Thyroid gland (tissue), 4 donors: ENCODE measurements around the gene ABHD8. TPM values are rescaled to one million over a fixed set of nuclear protein-coding genes. Genes with fewer than 3 reads are reported as not detected.
A peak's percentile ranks its signal among the peaks of the same experiment; 100 is the strongest.

ENCODE experiments used
- DNase-seq, 2 donors: peaks; one replicate each; pipeline ENCODE4 v3.0.0-alpha.2; 2019
- H3K27ac ChIP-seq, 3 donors: fragments of 200-600 bp; sonication (generic); 1 replicate in 2 of 3; 2 replicates in 1 of 3; pipeline ENCODE4 v1.5.1; 2016 to 2019; ENCODE audit warnings: mild to moderate bottlenecking in 1 of 3, moderate library complexity in 1 of 3
- H3K27me3 ChIP-seq: fragments of 200-600 bp; sonication (generic); one replicate; pipeline ENCODE4 v1.5.1; 2019
- H3K36me3 ChIP-seq, 2 donors: fragments of 200-600 bp; sonication (generic); one replicate each; pipeline ENCODE4 v1.5.1; 2016 to 2019
- H3K4me1 ChIP-seq, 2 donors: fragments of 200-600 bp; sonication (generic); one replicate each; pipeline ENCODE4 v1.5.1; 2017 to 2019
- H3K4me3 ChIP-seq, 3 donors: fragments of 200-600 bp; sonication (generic); replicated peaks in 1 of 3; 1 replicate in 2 of 3; 2 replicates in 1 of 3; pipeline ENCODE4 v1.5.1; 2016; ENCODE audit warnings: mild to moderate bottlenecking in 1 of 3
- H3K9me3 ChIP-seq: fragments of 200-600 bp; sonication (generic); one replicate; pipeline ENCODE4 v1.5.1; 2017
- CTCF ChIP-seq, 6 experiments: fragments of 200-600 bp in 3 of 6; fragments of 450-650 bp in 3 of 6; sonication (generic) in 3 of 6; IDR thresholded peaks; one replicate each; pipeline ENCODE4 v1.5.1; 2016 to 2019; ENCODE audit warnings: antibody characterized with exemption in 6 of 6, mild to moderate bottlenecking in 2 of 6, inconsistent platforms in 1 of 6, moderate library complexity in 1 of 6
- POLR2A ChIP-seq, 2 donors: fragments of 450-650 bp; IDR thresholded peaks; one replicate each; pipeline ENCODE4 v1.6.1; 2017; ENCODE audit warnings: antibody characterized with exemption in 2 of 2, mild to moderate bottlenecking in 2 of 2, moderate library complexity in 1 of 2
- WGBS, 2 donors: methylation state at CpG; one replicate each; pipeline ENCODE4 v1.1.5; 2017; 5-methylcytosine and 5-hydroxymethylcytosine counted together
- intact Hi-C: fragments of 100-400 bp; cut with DNase I; formaldehyde crosslinking; loops from one replicate; pipeline ENCODE4 v1.15.1; 2023
- total RNA-seq, 4 donors: library from RNA; depleted of rRNA; stranded (reverse); fragments of >200 nt; gene quantifications; one replicate each; pipeline ENCODE4 v1.2.3, GENCODE V29; 2016

ABHD8 gene
- total RNA-seq, 4 donors from 2014 or later, result 14.4 to 31.2 (median 23.3) TPM

DNA sequence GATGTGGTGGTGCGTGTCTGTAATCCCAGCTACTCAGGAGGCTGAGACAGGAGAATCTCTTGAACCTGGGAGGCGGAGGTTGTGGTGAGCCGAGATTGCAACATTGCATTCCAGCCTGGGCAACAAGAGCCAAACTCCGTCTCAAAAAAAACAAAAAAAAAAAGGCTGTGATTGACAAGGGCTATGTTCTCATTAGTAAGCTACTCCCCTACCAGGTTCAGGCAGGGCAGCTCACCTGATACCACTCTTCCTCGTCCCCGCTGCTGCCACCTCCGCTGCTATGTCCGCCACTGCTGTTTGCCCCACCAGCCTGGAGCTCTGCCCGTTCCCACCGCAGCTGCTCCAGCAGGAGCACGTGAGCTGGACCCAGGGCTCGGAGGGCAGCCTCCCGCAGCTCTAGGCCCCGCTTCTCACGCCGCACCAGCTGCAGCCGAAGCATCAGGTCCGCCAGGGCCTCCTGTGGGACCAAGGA lies 48.0 kb downstream of the ABHD8 start:
- WGBS, 2 donors, result 52 to 55% methylated on average over 16 to 18 of the region's 18 CpGs
- Histone ChIP-seq H3K4me1 (no peaks in the 10 kb centered on the region), H3K4me3 (no peak overlapping the region), H3K36me3 (no peaks in the 10 kb centered on the region), H3K27me3 (no peaks in the 10 kb centered on the region), H3K27ac (no peak overlapping the region), H3K9me3 (no peaks in the 10 kb centered on the region)
- TF ChIP-seq POLR2A (IDR thresholded peaks at IDR 0.05), result no peak
- no peak for TF ChIP-seq CTCF (IDR thresholded peaks at IDR 0.05)
- peak in 1 of 2 donors; percentile 12 for DNase-seq
- intact Hi-C loops, result no loop called here

- WGBS, 2 donors, result 89 to 92% methylated on average over 10 of the region's 10 CpGs
- H3K9me3 ChIP-seq, result no peaks in the 10 kb centered on the region
These were observed 48.6 kb downstream of the ABHD8 start for GRCh38 chr19:17254636-17255035.

DNA sequence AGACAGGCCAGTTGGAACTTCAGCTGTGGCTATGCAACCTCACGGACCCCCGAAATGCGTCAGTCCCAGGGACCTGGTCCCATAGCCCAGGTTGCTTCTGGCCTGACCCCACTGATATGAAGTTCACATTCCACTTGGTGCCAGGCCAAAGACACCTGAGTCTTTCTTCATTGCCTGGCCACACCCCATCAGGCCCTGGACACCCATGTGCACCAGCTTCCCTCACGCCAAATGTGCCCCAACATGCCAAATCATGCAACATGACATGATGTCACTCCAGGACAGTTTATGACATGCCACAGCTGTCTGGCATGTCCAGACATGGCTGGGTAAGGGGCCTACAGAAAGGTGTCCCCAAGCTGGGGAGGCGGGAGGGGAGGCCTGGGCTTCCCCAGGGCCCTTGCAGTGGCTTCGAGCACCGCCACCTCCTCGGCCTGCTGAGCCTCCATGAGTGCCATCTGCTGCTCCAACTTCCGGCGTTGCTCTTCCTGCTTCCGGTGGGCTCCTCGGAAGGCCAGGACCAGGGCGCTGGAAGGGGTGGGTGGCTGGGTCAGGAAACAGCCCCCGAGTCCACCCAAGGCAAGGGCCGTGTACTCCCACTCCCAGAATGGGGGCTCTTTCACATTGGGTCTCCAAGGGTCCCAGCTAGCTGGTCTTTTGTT lies 53.2 kb downstream of the ABHD8 start:
- TF ChIP-seq CTCF (IDR thresholded peaks at IDR 0.05) (no peak), POLR2A (IDR thresholded peaks at IDR 0.05) (no peak)
- Histone ChIP-seq H3K4me1 (peaks cover 9 to 10% of the 10 kb centered on the region in 2 donors), H3K27ac (no peak overlapping the region), H3K9me3 (no peaks in the 10 kb centered on the region), H3K36me3 (no peaks in the 10 kb centered on the region), H3K27me3 (no peaks in the 10 kb centered on the region), H3K4me3 (no peak overlapping the region)
- 89 to 90% methylated on average over 14 to 15 of the region's 15 CpGs for WGBS, 2 donors
- intact Hi-C loops, result no loop called here
- DNase-seq, result no peak

More at GRCh38 chr19:17254636-17255035, 48.6 kb downstream of the ABHD8 start:
- intact Hi-C loops, result no loop called here
- no peak overlapping the region for H3K27ac ChIP-seq
- no peaks in the 10 kb centered on the region for H3K4me1 ChIP-seq
- H3K27me3 ChIP-seq, result no peaks in the 10 kb centered on the region
- no peak for DNase-seq
- no peak for TF ChIP-seq POLR2A (IDR thresholded peaks at IDR 0.05)
- no peak for TF ChIP-seq CTCF (IDR thresholded peaks at IDR 0.05)
- H3K36me3 ChIP-seq, result no peaks in the 10 kb centered on the region
- no peak overlapping the region for H3K4me3 ChIP-seq

DNA sequence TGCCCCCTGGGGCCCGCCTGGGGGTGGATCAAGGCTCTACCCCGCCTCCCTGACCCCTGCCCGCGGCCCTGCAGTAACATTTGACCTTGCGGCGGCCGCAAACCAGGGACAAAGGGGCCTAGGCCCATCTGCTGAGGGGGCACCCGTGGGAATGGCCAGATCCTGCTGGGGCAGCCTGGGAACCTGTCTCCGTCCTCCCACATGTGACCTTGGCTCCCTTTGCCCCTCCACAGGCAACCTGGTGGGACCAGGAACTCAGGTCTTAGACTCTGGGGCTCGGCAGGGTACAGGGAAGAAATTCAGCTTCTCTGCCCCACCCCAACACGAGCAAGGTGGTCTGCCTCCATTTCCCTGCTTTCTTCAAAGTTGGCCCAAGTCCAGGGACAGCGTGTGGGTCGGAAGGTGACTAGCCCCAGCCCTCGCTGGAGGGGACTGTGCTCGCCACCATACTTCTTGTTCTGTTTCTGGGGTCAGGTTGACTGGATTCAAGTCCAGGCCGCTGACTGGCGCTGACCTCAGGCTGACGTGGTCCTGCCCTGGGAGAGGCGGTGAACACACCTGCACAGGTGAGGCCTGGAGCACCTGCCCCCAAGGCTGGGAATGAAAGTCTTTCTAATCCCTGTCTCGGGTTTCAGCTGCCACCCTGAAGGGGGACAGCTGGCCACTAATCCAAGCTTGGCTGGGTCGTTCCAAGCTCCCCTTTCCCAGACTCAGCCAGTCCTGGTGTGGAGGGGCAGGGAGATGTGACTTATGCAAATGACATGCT lies 55.0 kb downstream of the ABHD8 start:
- intact Hi-C loops, result no loop called here
- no peaks in the 10 kb centered on the region for H3K27me3 ChIP-seq
- H3K4me3 ChIP-seq, result no peak overlapping the region
- H3K4me1 ChIP-seq, result peaks cover 15% of the 10 kb centered on the region in 2 donors
- 64 to 71% methylated on average over 16 to 17 of the region's 21 CpGs for WGBS, 2 donors
- H3K36me3 ChIP-seq, result no peaks in the 10 kb centered on the region
- TF ChIP-seq POLR2A (IDR thresholded peaks at IDR 0.05) (no peak), CTCF (IDR thresholded peaks at IDR 0.05) (no peak)
- no peak for DNase-seq
- no peaks in the 10 kb centered on the region for H3K9me3 ChIP-seq
- no peak overlapping the region for H3K27ac ChIP-seq
